BE2C (cell line): ENCODE results near the gene GLIS1.

Source experiments
- DNase-seq: peaks from one replicate; pipeline ENCODE4 v3.0.0-alpha.2; 2020
- H3K27me3 ChIP-seq: fragments of 250-450 bp; sonication (Bioruptor Pico); 2 replicates; pipeline ENCODE4 v1.5.1; 2020; ENCODE audit warnings: mild to moderate bottlenecking
- H3K36me3 ChIP-seq: fragments of 250-450 bp; sonication (Bioruptor Pico); 2 replicates; pipeline ENCODE4 v1.5.1; 2020; ENCODE audit warnings: mild to moderate bottlenecking
- H3K4me1 ChIP-seq: fragments of 250-450 bp; sonication (Bioruptor Pico); 2 replicates; pipeline ENCODE4 v1.5.1; 2020
- H3K4me3 ChIP-seq: 2 replicates; pipeline ENCODE4 v1.5.1; 2011; ENCODE audit warnings: low read depth, low read length
- H3K9me3 ChIP-seq: fragments of 250-450 bp; sonication (Bioruptor Pico); 2 replicates; pipeline ENCODE4 v1.5.1; 2020
- TF ChIP-seq, protein P1 (sequence below): IDR thresholded peaks from 2 replicates; pipeline ENCODE4 v1.5.1; 2012; ENCODE audit warnings: mild to moderate bottlenecking, low read depth, low read length

Gene GLIS1

DNA sequence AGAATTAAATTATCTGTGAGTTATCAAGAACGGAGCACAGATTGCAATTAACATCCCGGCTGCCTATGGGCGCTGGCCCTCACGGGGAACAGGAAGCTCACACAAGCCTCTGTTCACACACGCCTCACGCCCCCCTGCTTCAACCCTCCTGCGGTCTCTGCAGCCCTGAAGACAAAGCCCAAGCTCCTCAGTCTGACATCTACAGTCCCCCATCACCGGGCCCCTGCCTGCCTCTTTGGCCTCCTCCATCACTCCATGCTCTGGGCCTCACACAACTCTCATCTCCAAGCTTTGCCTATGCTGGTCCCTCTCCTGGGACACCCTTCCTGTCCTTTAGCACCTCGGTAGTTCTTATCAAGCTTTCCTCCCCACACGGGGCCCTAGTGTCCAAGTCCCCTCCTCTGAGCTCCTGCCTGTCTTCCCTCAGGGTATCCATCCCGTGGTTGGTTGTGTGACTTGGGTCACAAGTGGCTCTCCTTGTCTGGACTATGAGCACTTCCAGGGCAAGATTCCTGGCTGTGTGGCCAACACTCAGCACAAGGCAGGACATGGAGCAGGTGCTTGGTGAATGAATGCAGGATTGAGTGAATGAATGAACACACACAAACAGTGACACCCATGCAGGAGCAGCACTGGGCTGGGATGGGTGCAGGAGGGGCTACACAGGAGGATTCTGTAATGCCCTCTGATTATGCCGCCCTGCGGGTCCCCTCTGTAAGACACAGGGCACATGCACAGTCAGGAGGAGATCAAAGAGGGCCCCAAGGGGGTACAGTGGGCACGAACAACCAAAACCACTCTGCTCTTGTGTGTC is 163.6 kb downstream of the GLIS1 start:
- no peak for DNase-seq
- Histone ChIP-seq H3K9me3 (no peaks in the 10 kb centered on the region), H3K4me1 (peaks cover 12% of the 10 kb centered on the region), H3K36me3 (no peaks in the 10 kb centered on the region), H3K27me3 (no peaks in the 10 kb centered on the region), H3K4me3 (no peak overlapping the region)
- TF ChIP-seq, protein P1, sequence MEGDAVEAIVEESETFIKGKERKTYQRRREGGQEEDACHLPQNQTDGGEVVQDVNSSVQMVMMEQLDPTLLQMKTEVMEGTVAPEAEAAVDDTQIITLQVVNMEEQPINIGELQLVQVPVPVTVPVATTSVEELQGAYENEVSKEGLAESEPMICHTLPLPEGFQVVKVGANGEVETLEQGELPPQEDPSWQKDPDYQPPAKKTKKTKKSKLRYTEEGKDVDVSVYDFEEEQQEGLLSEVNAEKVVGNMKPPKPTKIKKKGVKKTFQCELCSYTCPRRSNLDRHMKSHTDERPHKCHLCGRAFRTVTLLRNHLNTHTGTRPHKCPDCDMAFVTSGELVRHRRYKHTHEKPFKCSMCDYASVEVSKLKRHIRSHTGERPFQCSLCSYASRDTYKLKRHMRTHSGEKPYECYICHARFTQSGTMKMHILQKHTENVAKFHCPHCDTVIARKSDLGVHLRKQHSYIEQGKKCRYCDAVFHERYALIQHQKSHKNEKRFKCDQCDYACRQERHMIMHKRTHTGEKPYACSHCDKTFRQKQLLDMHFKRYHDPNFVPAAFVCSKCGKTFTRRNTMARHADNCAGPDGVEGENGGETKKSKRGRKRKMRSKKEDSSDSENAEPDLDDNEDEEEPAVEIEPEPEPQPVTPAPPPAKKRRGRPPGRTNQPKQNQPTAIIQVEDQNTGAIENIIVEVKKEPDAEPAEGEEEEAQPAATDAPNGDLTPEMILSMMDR = no peak

DNA sequence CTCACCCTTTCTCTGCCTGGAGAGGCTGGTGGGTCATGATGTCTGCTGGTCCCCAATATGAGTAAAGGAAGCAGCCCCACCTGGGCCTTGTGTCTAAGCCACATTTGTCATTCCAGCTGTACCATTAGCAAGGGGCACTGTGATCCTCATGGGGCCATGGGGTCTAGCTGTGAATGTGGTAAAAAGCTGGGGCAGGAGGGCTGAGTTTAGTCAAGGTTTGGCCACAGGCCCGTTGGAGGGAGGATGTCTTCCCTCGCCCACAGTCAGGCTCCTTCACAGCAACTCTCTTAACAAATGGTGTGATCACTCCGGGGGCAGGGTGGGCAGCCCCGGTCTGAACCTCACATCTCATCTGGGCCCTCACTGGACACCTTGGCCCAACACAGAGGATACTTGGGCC is 164.3 kb downstream of the GLIS1 start:
- DNase-seq = no peak
- no peaks in the 10 kb centered on the region for H3K9me3 ChIP-seq
- no peaks in the 10 kb centered on the region for H3K27me3 ChIP-seq
- no peak overlapping the region for H3K4me3 ChIP-seq
- TF ChIP-seq, protein P1 = no peak
- H3K36me3 ChIP-seq = no peaks in the 10 kb centered on the region
- peaks cover 12% of the 10 kb centered on the region for H3K4me1 ChIP-seq

DNA sequence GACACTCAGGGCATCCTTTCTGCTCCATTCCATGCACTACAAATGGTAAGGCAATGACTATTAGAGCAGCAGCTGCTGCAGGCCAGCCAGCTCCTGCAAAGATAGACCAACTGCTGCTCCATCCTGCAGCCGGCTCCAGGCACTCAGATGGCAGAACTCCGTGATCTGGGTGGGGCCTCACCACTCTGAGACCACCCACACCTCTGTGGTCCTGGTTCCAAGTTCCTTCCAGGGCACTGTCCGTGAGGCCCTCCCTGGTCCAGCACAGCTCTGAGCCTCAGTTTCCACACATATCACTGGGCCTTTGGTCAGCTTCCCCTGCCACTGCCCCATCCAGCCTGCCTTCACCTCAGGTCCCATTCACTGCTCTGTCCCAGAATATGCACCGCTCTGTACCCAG is 165.0 kb downstream of the GLIS1 start:
- TF ChIP-seq, protein P1 = no peak
- Histone ChIP-seq H3K4me3 (no peak overlapping the region), H3K27me3 (no peaks in the 10 kb centered on the region), H3K9me3 (no peaks in the 10 kb centered on the region), H3K36me3 (no peaks in the 10 kb centered on the region), H3K4me1 (peaks cover 12% of the 10 kb centered on the region)
- no peak for DNase-seq

DNA sequence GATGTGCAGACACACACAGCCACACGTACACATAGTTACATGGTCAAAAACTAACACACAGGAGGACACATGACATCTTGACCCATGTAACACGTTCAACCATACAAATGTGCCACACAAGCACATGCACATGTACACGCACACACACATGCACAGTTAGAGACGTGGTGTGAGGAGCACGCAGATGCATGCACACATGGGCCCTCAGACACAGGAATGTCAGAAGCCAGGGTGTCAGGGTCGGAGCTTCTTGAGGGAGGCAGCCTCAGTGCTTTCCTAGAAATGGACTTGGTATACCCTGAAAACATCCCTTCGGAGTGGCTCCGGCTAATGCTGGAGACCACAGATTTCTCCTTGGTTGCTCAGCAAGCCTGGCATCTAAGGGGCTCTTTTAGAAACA is 165.4 kb downstream of the GLIS1 start:
- Histone ChIP-seq H3K4me3 (no peak overlapping the region), H3K36me3 (no peaks in the 10 kb centered on the region), H3K27me3 (no peaks in the 10 kb centered on the region), H3K4me1 (peaks cover 12% of the 10 kb centered on the region), H3K9me3 (no peaks in the 10 kb centered on the region)
- TF ChIP-seq, protein P1 = no peak
- no peak for DNase-seq

DNA sequence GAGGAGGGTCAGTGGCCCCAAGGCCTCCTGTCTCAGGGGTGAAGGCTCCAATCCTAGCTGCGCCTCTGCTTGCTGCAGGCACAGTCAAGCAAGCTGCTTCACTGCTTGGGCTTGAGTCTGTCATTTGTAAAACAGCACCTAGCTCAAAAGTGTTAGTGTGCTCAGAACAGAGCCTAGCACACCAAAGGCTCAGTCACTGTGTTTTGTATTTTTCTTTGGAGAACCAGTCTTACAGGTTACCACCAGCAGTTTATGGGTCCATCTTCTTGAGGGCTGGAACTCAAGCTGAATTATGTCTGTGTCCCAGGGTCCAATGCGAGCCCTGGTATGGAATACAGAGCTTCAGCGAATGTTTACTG is 166.2 kb downstream of the GLIS1 start:
- H3K4me1 ChIP-seq = peaks cover 12% of the 10 kb centered on the region
- no peaks in the 10 kb centered on the region for H3K9me3 ChIP-seq
- H3K36me3 ChIP-seq = no peaks in the 10 kb centered on the region
- no peaks in the 10 kb centered on the region for H3K27me3 ChIP-seq
- TF ChIP-seq, protein P1 = no peak
- no peak overlapping the region for H3K4me3 ChIP-seq
- no peak for DNase-seq

DNA sequence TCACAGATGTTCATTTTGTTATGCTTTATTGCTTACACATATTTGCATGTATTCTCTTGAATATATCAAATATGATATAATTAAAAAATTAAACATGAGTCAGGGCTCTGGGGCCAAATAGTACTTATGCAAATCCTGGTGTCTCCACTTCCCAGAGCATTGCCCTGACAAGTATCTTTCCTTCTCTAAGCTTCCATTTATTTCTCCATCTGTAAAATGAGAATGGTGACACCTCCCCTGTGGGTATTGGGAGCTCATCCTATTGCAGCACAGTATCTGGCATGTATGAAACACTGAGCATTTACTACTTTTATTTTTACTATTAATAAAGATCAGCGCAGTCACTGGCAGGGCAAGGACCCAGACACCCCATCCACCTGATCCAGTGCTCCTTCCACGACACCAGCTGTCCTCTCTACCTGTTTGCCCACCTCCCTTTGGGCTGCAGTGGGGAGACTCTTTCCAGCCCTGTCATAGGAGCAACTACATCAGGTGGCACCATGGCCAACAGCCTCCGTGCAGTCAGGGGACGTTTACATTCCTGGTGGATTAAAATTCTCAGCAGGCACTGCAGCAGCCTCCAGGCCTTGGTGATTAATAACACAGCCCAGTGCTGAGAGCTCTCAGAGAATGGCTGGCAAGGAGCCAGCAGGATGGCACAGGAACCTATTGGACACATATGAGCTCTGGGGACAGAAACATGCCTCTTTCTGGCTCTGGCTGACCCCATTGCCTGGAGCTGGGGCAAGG is 166.7 kb downstream of the GLIS1 start:
- peak overlapping the region; percentile 11; the same call in 1 of the 2 replicates for H3K4me3 ChIP-seq
- no peaks in the 10 kb centered on the region for H3K27me3 ChIP-seq
- peaks cover 12% of the 10 kb centered on the region for H3K4me1 ChIP-seq
- peak; percentile 82 for DNase-seq
- H3K36me3 ChIP-seq = no peaks in the 10 kb centered on the region
- no peaks in the 10 kb centered on the region for H3K9me3 ChIP-seq
- TF ChIP-seq, protein P1 = no peak
